ENCODE data around the gene STT3A.

STT3A gene

DNA sequence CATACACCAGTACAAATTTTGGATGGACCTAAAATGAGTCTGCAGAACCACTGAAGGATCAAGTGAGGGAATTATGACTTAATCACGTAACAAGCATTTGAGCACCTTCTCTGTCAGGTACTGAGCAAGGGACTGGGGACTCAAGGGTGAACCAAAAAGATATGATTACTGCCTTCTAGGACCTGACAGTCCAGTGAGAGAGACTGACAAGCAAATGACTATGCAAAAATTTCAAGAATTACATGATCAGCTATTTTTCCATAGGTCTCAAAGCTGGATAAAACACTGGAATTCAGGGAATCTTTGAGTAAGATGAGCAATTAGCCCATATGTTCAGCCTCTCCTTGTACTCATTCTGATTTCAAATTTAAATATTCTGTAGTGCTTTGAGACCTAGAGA, 5.2 kb upstream of the STT3A start:
- no peak for DNase-seq (ENCODE audit: low read depth in 2 of 3, low spot score in 1 of 3)

DNA sequence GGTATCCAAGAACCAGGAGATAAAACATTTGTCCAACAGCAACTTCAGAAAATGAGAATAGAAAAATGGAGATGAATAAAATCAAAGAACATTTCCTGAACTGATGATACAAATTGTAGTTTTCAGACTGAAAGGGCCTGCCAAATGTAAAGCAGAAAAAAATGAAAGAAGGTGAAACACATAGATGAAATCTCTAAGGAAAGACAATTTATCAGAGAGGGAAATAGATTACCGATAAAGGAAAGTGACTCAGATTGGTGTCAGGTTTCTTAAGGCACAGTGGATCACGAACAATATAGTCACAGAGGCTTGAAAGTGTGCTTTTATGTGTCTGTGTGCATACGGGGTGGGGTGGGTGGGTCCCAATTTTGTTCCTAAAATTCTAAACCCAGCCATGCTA, 4.1 kb upstream of the STT3A start:
- DNase-seq (ENCODE audit: low read depth in 2 of 3, low spot score in 1 of 3) = no peak

DNA sequence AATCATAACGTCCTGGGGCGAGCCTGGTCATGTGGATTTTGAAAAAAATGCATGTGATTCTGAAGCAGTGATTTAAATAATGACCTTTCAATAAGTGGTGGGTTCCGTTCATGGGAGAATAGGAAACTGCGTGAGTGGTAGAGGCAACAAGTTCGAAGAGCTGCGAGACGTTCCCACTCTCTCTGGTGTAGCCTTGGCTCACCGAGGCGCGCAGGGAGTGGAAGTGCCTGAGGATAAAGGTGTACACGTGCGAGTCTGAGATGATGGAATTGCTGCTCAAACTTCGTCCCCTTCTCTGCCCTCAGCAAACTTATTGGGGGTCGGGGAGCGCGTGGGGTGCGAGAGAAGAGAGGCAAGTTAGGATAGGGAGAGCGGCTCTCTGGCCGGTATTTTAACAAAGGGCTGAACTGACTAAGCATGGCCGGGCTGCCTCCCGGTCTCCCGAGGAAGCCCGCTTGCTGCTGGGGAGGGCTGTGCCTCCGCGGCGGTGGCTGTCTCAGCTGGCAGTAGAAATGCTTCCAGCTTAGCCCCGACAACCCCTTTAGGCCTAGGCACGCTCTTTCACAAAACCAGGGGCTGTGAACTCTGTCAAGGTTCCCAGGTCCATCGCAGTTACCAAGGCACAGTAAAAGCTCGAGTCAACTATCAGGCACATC, 875 bp upstream of the STT3A start:
- peak in 2 of 3 donors; percentile 6 to 10 for DNase-seq (ENCODE audit: low read depth in 2 of 3, low spot score in 1 of 3)

DNA sequence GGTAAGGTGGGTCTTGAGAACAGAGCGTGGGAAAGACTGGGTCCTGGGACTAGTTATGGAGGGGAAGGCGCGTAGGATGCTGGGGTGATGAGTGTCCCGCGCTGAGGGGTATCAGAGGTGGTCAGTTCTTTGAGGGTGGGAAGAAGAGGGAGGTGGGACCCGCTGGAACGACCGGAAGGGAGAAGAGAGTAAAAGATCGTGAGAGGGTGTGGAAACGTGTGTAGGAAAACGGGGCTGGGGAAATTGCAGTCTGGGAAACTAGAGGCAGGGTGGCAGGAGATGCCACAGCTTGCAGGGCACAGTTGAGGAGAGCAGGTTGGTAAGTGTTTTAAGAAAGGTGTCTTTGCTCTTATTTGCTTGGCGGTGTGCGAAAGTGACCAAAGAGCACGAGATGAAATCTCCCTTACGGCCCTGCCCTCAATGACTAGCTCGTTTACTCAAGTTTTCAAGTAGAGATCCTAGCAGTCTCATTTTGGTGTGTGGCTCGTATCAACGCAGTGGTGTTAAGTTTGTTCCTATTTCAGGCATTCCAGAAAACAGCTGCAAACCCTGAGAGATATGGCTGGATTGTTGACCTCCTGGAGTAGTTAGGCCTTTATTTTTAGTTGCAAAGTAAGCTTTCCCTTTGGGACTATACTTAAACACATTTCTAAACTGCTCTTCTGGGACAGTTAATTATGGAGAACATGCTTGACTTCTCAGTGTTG, 615 bp downstream of the STT3A start:
- no peak for DNase-seq (ENCODE audit: low read depth in 2 of 3, low spot score in 1 of 3)

DNA sequence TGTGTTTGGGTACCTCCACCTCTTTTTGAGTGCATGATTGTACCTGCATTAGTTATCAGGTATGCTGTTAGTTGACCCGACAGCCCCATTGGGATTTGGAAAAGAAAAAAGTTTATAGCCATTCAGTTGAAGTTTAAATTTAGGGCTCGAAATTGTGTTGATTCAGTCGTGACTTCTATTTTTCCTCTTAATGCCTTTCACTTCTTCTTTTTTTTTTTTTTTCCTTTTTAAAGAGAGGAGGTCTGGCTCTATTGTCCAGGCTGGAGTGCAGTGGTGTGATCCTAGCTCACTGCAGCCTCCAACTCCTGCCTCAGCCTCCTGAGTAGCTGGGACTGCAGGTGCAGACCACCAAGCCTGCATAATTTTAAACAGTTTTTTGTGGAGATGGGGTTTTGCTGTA, 2.3 kb downstream of the STT3A start:
- DNase-seq (ENCODE audit: low read depth in 2 of 3, low spot score in 1 of 3) = no peak

DNA sequence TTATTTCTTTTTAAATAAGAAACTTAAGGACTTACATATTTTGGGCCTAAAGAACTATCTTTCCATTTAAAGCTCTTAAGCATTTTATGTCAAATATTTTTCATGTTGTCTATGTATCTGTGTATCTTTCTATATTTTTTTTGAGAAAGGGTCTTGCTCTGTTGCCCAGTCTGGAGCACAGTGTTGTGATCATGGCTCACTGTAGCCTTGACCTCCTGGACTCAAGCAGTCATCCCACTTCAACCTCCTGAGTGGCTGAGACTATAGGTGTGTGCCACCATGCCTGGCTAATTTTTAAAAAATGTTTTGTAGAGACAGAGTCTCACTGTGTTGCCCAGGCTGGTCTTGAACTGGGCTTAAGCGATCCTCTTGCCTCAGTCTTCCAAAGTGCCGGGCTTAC, 8.0 kb downstream of the STT3A start:
- no peak for DNase-seq (ENCODE audit: low read depth in 2 of 3, low spot score in 1 of 3)

DNA sequence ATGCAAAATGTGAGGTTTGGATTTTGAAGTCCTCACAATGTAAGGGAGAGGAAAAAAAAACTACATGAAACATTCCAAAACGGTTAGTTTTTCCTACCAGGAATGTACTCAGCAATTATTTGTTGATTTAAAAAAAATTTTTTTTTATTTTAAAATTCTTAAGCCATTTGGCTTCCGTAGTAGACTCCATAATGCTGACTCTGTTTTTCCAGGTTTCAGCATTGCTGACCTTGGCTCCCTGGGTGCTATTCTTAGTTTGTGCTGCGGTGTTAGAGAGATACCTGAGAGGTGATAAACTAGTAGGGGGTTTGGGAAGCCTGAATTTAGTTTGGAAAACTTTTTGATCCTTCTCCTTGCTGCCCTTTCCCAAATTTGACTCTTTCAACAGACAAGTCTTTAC, 10.6 kb downstream of the STT3A start:
- DNase-seq (ENCODE audit: low read depth in 2 of 3, low spot score in 1 of 3) = no peak

DNA sequence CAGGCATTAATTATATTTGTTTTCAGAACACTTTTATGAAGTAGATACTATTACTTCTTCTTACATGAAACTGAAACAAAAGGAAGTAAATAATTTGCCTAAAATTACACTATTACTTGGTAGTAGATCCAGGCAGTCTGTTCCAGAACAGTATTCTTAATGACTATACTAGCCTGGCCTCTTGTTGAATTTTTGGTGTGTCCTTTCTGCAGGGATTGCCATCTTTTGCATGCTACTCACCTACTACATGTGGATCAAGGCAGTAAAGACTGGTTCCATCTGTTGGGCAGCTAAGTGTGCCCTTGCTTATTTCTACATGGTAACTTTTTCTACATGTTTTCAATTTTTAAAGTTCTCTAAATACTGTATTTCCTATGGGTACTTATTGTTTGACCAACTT, 12.8 kb downstream of the STT3A start:
- DNase-seq (ENCODE audit: low read depth in 2 of 3, low spot score in 1 of 3) = no peak

DNA sequence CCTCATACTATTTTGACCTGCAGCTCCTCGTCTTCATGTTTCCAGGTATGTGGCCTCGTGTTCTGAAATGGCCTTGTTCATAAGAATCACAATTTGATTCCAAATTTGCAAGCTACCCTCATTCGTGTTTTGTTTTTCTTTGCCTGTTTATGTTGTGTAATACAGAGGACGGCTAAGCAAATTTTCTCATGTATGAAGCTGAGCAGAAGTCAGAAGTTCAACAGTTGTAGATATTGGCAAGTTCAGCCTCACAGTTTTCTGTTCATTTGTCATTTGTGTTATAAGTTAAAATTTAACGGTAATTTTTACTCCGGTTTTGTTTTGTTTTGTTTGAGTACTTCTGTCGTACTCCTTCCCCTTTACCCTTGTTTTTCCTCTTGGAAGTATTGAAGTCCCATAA, 16.9 kb downstream of the STT3A start:
- no peak for DNase-seq (ENCODE audit: low read depth in 2 of 3, low spot score in 1 of 3)

DNA sequence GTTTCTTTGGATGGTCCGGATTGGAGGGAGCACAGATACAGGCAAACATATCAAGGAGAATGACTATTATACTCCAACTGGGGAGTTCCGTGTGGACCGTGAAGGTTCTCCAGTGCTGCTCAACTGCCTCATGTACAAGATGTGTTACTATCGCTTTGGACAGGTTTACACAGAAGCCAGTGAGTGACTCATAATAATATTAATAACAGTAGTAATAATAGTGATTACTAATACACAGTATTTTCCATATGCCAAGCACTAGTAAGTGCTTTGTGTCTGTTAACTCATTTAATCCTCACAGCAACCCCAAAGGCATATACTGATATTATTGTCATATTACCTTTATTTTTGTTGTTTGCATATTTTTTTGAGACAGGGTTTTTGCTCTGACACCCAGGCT, 25.7 kb downstream of the STT3A start:
- no peak for DNase-seq (ENCODE audit: low read depth in 2 of 3, low spot score in 1 of 3)

DNA sequence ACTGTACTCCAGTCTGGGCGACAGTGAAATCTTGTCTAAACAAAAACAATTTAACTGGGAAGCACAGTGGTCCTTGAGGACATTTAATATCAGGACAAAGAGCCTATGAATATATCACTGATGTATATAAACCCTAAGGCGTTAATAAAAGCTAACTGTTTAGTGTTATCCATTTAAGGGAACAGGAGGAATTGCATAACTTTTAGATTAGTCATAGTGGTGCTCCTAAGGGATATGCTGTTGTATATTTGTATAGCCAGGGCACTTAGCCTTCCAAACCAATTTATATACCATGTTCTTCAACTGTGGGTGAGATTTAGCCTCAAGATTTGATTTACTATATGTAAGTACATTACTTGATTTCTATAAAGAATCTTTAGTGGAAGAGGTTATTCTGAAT, 29.3 kb downstream of the STT3A start:
- DNase-seq (ENCODE audit: low read depth in 2 of 3, low spot score in 1 of 3) = no peak

DNA sequence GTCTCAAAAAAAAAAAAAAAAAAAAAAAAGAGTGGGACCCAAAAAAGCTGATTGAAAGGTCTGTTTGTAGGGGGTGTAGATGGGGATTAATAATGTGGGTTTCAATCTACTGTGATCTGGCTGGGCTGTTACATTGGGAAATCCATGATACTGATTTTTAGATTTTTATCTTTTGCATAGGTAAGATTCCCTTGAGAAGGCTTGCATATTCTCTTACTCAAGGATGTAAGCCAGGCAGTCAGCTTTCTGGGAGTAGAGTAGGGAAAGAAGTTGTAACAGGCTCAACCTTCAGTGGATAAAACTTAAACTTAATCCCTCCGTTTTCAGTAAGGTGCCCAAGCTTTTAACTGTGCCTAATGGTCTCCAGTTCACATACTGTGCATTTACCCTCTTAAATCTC, 30.4 kb downstream of the STT3A start:
- DNase-seq (ENCODE audit: low read depth in 2 of 3, low spot score in 1 of 3) = no peak

DNA sequence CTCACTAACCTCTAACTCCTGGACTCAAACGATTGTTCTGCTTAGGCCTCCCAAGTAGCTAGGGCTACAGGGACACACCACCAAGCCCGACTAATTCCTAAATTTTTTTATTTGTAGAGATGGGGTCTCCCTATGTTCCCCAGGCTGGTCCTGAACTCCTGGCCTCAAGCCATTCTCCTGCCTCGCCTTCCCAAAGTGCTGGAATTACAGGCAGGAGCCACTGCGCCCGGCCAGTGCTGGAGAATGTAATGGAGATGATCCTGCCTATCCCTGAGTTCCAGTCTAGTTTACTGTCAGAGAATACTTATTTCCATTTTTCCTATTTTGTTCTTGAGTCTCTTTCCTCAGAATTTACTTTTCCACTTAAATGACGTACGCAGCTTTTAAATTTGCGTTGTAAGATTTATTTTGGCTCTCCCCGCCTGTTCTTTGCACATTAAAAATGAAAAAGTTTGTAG, 32.1 kb downstream of the STT3A start, which contains the start of gene CHEK1:
TSS of gene CHEK1 (plus strand) at position 408 of the 458 bp plus-strand sequence. CDS start 1,606 bp downstream, outside the sequence.
- DNase-seq (ENCODE audit: low read depth in 2 of 3, low spot score in 1 of 3) = no peak

DNA sequence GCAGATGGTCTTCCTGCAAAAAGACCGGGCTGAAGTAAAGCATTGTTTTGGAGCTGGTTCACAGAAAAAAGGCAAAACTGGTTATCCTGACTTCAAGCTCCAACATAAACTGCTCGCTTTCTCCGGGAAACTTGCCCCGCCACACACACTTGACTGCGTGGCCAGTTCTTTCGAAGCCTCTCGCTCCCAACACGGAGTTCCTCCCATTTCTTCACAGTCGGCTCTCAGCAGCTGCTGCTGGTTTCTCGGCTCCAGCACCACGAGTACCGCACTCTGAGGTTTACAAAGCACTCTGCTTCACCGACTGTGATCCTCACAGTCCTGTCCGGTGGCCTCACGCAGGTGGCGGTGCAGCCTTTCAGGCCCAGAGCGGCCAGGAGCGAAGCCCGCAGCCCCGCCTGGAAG, 32.6 kb downstream of the STT3A start:
- DNase-seq (ENCODE audit: low read depth in 2 of 3, low spot score in 1 of 3) = no peak

DNA sequence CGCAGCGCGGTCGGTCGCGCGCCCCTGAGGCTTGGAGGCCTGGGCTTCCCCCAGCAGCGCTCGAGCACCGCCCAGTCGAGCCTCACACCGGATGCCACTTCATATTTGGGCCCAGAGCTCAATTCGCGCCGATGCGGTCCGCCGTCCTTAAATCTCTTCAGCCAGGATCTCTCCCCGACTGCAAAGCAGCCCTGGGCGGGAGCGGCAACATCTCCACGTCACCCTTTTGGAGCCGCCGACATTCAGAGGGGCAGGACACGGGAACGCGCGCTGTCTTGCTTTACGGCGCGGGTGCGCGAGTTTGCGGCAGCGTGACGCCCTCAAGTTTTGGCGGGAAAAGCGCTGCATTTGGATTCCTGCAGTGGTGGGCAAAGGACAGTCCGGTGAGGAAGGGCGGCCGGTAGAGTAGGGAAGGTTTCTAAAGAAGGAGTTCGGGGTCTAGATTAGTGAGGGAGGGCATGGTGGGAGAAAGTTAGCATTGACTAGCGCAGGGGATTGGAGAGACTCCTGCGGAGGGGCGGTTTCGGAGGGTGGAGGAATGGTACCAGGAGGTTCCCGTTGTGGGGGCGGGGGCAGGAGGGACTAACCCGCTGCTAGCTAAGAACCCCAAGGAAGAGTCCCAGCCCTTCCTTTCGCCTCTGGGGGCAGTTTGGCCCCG, 33.1 kb downstream of the STT3A start:
- DNase-seq (ENCODE audit: low read depth in 2 of 3, low spot score in 1 of 3) = peak; percentile 82 to 88 (median 85)

DNA sequence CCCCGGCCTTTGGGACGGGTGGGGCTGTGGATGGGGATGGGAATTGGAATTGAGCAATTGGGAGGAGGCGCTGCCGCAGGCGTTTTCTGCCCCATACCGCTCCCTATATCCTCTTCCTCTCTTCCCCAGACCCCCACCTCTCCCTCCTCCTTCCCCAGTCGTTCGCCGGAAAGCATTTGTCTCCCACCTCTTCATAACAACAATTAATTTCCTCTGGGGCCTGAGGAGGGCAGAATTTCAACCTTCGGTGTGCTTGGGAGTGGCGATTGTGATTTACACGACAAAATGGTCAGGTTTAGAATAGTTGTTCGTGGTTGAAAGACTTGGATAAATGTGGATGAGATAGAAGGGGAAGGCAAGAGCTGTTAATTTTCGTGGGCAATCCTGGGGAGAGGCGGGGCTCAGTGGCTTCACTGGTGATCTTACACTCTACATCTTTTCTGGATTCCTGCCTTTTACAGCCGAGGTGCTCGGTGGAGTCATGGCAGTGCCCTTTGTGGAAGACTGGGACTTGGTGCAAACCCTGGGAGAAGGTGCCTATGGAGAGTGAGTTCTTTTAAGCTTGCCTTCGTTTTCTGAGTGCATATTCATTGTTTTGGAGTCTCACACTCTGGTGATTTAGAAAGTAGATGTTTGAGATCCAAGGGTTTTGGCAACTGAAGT, 33.8 kb downstream of the STT3A start:
- DNase-seq (ENCODE audit: low read depth in 2 of 3, low spot score in 1 of 3) = peak in 1 of 3 donors; percentile 39

DNA sequence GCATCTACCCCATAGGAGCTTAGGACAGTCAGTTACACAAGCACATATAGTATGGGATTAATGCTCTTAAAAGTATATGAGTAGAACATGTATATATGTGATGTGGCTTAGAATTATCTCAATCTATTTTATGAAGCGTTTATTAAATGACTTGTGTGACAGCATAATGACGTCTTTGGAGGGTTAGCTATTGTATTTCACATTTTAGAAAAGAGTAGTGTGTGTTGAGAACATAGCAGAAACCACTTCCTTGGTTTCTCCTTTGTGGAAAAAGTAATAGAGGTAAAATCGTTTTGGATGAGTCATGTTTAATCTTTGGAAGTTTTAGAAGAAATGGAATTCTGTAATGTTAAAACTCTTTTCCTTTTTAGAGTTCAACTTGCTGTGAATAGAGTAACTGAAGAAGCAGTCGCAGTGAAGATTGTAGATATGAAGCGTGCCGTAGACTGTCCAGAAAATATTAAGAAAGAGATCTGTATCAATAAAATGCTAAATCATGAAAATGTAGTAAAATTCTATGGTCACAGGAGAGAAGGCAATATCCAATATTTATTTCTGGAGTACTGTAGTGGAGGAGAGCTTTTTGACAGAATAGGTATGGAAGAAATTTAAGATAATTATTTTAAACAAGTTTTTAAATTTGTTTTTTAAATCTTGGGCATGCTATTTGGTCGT, 34.7 kb downstream of the STT3A start:
- no peak for DNase-seq (ENCODE audit: low read depth in 2 of 3, low spot score in 1 of 3)

DNA sequence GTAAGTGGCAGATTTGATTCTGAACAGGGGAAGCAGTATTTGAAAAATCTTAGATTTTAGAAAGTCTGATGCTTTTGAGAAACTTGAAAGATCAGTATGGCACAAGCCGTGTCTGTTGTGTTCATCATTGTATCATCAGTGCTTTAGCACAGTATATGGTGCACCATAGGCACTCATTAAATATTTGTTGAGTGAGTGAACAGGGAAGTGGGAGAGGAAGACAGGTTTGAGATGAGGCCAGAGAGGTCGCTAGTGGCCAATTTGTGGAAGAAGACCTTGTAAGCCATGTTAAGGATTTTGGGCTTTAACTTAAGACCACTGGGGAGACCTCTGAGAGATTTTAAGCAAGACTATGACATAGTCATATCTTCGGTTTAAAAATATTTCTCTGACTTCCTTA, 45.2 kb downstream of the STT3A start:
- no peak for DNase-seq (ENCODE audit: low read depth in 2 of 3, low spot score in 1 of 3)

DNA sequence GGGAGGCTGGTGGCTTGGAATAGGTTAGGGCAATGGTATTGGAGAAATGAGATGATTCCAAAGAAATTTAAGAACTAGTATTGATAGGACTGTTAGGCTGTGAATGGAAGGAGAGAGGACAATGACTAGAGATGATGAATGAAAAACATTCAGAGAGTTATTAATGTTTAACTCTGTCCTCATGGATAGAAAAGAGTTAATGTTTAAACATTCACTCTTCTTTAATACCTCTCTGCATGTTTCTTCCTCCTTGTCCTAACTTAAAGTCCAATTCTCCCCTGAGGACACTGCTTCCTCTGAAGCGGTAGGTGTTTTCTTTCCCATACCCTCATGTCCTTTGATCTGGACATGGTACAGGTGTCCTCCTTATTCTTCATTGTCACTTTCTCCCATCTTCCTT, 45.7 kb downstream of the STT3A start:
- DNase-seq (ENCODE audit: low read depth in 2 of 3, low spot score in 1 of 3) = no peak

DNA sequence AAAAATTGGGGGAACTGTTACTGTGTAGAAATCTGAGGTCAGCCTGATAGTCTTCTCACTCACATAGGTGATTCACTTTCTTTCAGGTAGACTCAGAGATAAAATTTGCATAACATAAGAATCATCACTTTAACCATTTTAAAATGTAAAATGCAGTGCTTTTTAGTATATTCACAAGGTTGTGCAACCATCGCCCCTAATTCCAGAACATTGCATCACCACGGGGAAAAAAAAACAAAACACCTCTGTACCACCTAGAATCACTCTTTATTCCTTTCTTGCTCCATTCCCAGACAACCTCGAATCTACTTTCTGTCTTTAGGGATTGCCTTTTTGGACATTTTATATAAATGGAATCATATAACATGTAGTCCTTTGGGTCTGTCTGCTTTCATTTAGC, 53.2 kb downstream of the STT3A start:
- no peak for DNase-seq (ENCODE audit: low read depth in 2 of 3, low spot score in 1 of 3)

DNA sequence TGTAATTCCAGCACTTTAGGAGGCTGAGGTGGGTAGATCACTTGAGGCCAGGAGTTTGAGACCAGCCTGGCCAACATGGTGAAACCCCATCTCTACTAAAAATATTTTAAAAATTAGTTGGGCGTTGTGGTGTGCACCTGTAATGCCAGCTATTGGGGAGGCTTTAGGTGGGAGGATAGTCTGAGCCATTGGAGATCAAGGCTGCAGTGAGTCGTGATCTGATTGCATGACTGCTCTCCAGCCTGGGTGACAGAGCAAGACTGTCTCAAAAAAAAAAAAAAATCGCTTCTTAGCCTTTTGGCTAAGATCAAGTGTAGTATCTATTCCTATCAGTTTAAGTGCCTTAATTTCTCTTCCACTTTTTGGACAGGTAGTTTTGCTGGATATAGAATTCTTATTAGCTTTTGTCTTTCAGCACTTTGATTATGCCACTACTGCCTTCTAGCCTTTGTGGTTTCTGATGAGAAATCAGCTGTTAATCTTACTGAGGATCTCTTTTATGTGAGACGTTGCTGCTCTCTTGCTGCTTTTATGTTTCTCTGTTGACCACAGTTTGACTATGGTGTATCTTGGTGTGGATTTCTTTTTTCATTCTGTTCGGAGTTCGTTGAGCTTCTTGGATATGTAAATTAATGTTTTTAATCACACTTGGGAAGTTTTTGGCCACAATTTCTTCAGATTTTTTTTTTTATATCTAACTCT, 57.0 kb downstream of the STT3A start:
- no peak for DNase-seq (ENCODE audit: low read depth in 2 of 3, low spot score in 1 of 3)
